WTC11 (cell line): Measurements from ENCODE around the gene GLYAT.

Source experiments
- CREB1 ChIP-seq: sonication (generic); formaldehyde crosslinking; IDR thresholded peaks from 2 replicates; pipeline ENCODE4 v1.8.0; 2023; ENCODE audit warnings: mild to moderate bottlenecking, missing genetic modification reagents
- ELF4 ChIP-seq: sonication (generic); formaldehyde crosslinking; IDR thresholded peaks from 2 replicates; pipeline ENCODE4 v1.8.1; 2022; ENCODE audit warnings: low read depth, mild to moderate bottlenecking, moderate library complexity, missing genetic modification reagents
- EMX1 ChIP-seq: fragments of 250-450 bp; sonication (Bioruptor Pico); IDR thresholded peaks from 2 replicates; pipeline ENCODE4 v1.8.0; 2021; ENCODE audit warnings: mild to moderate bottlenecking
- ESRRA ChIP-seq: sonication (generic); formaldehyde crosslinking; IDR thresholded peaks from 2 replicates; pipeline ENCODE4 v1.8.1; 2022; ENCODE audit warnings: mild to moderate bottlenecking, missing genetic modification reagents, borderline replicate concordance
- GABPB1 ChIP-seq: sonication (generic); formaldehyde crosslinking; IDR thresholded peaks from 2 replicates; pipeline ENCODE4 v1.8.1; 2023; ENCODE audit warnings: mild to moderate bottlenecking, missing genetic modification reagents
- NFYB ChIP-seq: sonication (generic); formaldehyde crosslinking; conservative IDR thresholded peaks from 2 replicates; pipeline ENCODE4 v1.8.0; 2022; ENCODE audit warnings: low read depth, missing genetic modification reagents
- RELA ChIP-seq: sonication (generic); formaldehyde crosslinking; IDR thresholded peaks from 2 replicates; pipeline ENCODE4 v1.8.1; 2022; ENCODE audit warnings: missing genetic modification reagents, mild to moderate bottlenecking, borderline replicate concordance
- ZNF121 ChIP-seq: sonication (generic); formaldehyde crosslinking; IDR thresholded peaks from 2 replicates; pipeline ENCODE4 v1.8.0; 2023; ENCODE audit warnings: missing genetic modification reagents
- TF ChIP-seq, protein P1 (sequence below): fragments of 200-600 bp; IDR thresholded peaks from 2 replicates; pipeline ENCODE4 v1.8.0; 2022; ENCODE audit warnings: antibody characterized with exemption
- TF ChIP-seq, protein P2 (sequence below): sonication (generic); formaldehyde crosslinking; IDR thresholded peaks from 2 replicates; pipeline ENCODE4 v1.8.0; 2022; ENCODE audit warnings: mild to moderate bottlenecking, missing genetic modification reagents
- TF ChIP-seq, protein P3 (sequence below): fragments of 250-450 bp; sonication (Bioruptor Pico); IDR thresholded peaks from 2 replicates; pipeline ENCODE4 v1.9.0; 2021; ENCODE audit warnings: mild to moderate bottlenecking
- TF ChIP-seq, protein P4 (sequence below): sonication (generic); formaldehyde crosslinking; IDR thresholded peaks from 2 replicates; pipeline ENCODE4 v1.8.0; 2022; ENCODE audit warnings: mild to moderate bottlenecking, missing genetic modification reagents
- TF ChIP-seq, protein P5 (sequence below): sonication (generic); formaldehyde crosslinking; IDR thresholded peaks from 2 replicates; pipeline ENCODE4 v1.8.1; 2023; ENCODE audit warnings: mild to moderate bottlenecking, missing genetic modification reagents

- TF ChIP-seq ZNF121 (CRISPR knock-in tag) (no peak), GABPB1 (CRISPR knock-in tag) (no peak), ESRRA (CRISPR knock-in tag) (no peak), ELF4 (no peak), NFYB (CRISPR knock-in tag) (no peak), EMX1 (CRISPR knock-in tag) (no peak), CREB1 (no peak), RELA (CRISPR knock-in tag) (no peak)
- TF ChIP-seq, protein P1, sequence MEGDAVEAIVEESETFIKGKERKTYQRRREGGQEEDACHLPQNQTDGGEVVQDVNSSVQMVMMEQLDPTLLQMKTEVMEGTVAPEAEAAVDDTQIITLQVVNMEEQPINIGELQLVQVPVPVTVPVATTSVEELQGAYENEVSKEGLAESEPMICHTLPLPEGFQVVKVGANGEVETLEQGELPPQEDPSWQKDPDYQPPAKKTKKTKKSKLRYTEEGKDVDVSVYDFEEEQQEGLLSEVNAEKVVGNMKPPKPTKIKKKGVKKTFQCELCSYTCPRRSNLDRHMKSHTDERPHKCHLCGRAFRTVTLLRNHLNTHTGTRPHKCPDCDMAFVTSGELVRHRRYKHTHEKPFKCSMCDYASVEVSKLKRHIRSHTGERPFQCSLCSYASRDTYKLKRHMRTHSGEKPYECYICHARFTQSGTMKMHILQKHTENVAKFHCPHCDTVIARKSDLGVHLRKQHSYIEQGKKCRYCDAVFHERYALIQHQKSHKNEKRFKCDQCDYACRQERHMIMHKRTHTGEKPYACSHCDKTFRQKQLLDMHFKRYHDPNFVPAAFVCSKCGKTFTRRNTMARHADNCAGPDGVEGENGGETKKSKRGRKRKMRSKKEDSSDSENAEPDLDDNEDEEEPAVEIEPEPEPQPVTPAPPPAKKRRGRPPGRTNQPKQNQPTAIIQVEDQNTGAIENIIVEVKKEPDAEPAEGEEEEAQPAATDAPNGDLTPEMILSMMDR: no peak
- TF ChIP-seq, protein P2, sequence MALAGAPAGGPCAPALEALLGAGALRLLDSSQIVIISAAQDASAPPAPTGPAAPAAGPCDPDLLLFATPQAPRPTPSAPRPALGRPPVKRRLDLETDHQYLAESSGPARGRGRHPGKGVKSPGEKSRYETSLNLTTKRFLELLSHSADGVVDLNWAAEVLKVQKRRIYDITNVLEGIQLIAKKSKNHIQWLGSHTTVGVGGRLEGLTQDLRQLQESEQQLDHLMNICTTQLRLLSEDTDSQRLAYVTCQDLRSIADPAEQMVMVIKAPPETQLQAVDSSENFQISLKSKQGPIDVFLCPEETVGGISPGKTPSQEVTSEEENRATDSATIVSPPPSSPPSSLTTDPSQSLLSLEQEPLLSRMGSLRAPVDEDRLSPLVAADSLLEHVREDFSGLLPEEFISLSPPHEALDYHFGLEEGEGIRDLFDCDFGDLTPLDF (CRISPR knock-in tag): no peak
- TF ChIP-seq, protein P3, sequence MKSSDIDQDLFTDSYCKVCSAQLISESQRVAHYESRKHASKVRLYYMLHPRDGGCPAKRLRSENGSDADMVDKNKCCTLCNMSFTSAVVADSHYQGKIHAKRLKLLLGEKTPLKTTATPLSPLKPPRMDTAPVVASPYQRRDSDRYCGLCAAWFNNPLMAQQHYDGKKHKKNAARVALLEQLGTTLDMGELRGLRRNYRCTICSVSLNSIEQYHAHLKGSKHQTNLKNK: no peak
- TF ChIP-seq, protein P4, sequence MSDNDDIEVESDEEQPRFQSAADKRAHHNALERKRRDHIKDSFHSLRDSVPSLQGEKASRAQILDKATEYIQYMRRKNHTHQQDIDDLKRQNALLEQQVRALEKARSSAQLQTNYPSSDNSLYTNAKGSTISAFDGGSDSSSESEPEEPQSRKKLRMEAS (CRISPR knock-in tag): no peak
- TF ChIP-seq, protein P5, sequence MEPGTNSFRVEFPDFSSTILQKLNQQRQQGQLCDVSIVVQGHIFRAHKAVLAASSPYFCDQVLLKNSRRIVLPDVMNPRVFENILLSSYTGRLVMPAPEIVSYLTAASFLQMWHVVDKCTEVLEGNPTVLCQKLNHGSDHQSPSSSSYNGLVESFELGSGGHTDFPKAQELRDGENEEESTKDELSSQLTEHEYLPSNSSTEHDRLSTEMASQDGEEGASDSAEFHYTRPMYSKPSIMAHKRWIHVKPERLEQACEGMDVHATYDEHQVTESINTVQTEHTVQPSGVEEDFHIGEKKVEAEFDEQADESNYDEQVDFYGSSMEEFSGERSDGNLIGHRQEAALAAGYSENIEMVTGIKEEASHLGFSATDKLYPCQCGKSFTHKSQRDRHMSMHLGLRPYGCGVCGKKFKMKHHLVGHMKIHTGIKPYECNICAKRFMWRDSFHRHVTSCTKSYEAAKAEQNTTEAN (CRISPR knock-in tag): no peak
Measured at GRCh38 chr11:58659404-58659803, 72.3 kb downstream of the GLYAT start.
